ENCODE results near the gene DRGX.

DRGX gene

DNA sequence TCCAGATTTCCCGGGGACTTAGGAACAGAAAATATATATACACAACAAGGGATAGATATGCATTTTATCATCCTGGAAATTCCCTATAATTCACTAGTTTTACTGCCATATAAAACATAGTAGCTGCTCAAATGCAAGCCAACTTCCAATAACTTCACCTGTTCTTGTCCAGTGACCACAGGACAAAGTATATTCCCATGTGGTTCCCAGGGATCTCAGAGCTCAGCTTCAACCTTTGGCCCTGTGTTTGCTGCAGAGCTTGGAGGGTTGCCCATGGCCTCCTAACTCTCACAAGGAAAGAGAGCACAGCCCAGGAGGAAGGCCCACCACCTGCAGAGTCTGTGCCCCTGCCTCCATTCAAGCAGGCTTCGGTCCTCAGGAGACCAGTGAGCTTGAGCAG, 4.5 kb upstream of the DRGX start:
- DNase-seq (ENCODE audit: extremely low spot score) = no peak
- POLR2A ChIA-PET = no interaction called here
- CTCF ChIA-PET = interaction anchor here (1.1 to 2.5 kb wide), 4 partner anchors 7 to 119 kb away, joined by 3 to 9 read pairs (median 5); no protein-coding TSS in a partner anchor
- TF ChIP-seq, protein P1, sequence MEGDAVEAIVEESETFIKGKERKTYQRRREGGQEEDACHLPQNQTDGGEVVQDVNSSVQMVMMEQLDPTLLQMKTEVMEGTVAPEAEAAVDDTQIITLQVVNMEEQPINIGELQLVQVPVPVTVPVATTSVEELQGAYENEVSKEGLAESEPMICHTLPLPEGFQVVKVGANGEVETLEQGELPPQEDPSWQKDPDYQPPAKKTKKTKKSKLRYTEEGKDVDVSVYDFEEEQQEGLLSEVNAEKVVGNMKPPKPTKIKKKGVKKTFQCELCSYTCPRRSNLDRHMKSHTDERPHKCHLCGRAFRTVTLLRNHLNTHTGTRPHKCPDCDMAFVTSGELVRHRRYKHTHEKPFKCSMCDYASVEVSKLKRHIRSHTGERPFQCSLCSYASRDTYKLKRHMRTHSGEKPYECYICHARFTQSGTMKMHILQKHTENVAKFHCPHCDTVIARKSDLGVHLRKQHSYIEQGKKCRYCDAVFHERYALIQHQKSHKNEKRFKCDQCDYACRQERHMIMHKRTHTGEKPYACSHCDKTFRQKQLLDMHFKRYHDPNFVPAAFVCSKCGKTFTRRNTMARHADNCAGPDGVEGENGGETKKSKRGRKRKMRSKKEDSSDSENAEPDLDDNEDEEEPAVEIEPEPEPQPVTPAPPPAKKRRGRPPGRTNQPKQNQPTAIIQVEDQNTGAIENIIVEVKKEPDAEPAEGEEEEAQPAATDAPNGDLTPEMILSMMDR (IDR thresholded peaks at IDR 0.05; ENCODE audit: control extremely low read depth, extremely low read depth, low read depth, missing control alignments) = no peak

- ChIA-PET CTCF (interaction anchor here (1.0 to 2.0 kb wide), 3 partner anchors 9 to 118 kb away, joined by 5 to 9 read pairs (median 5); no protein-coding TSS in a partner anchor), POLR2A (no interaction called here)
- DNase-seq (ENCODE audit: extremely low spot score) = no peak
- TF ChIP-seq, protein P1 (IDR thresholded peaks at IDR 0.05; ENCODE audit: control extremely low read depth, extremely low read depth, low read depth, missing control alignments) = no peak
Measured at GRCh38 chr10:49398986-49399385, 3.1 kb upstream of the DRGX start.

DNA sequence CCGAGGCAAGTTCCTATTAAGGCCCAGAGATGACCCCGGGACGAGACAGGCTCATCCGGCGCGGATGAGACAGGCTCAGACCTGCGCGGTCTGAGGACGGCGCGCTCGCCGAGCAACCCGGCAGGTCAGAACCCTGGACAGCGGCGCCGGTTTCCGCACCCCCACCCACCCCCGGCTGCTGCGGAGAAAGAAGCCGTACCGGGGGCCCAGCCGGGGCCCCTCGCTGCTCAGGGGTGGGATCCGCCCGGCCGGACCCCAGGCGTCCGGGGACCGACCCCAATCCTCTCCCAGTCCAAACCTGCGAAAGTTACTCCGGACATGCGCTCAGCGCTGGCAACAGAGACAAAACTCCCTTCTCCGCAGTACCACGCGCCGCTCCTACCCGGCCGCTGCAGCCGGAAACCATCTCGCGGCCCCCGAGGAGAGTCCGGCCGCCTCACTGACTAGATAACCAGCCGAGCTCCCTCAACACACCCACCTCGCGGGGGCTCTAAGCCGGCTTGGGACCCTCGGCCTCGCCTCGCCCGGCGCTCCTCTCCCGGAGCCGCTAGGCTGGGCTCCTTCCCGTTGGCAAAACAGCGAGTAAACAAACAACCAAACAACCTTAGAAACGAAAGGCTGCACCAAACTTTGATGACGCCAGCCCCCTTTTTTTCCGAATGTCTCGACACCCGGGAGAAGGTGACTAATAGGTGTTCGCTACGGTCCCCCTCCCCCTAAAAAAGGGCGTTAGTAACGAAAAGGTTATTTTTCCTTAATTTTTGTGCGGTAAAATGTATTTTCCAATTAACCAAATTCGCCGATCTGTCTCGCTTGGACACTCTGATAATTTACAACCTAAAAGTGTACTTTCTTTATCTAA, 2.3 kb upstream of the DRGX start:
- peak; percentile 84 for DNase-seq (ENCODE audit: extremely low spot score)
- ChIA-PET POLR2A (no interaction called here), CTCF (interaction anchor here (1.5 to 2.0 kb wide), 3 partner anchors 9 to 114 kb away, joined by 5 to 9 read pairs (median 7); no protein-coding TSS in a partner anchor)
- TF ChIP-seq, protein P1 (IDR thresholded peaks at IDR 0.05; ENCODE audit: control extremely low read depth, extremely low read depth, low read depth, missing control alignments) = no peak

- ChIA-PET CTCF (interaction anchor here (0.9 to 1.9 kb wide), 2 partner anchors 10 to 741 kb away, joined by 3 to 7 read pairs; no protein-coding TSS in a partner anchor), POLR2A (no interaction called here)
- TF ChIP-seq, protein P1 (IDR thresholded peaks at IDR 0.05; ENCODE audit: control extremely low read depth, extremely low read depth, low read depth, missing control alignments) = no peak
- no peak for DNase-seq (ENCODE audit: extremely low spot score)
Measured at GRCh38 chr10:49397036-49397999, 1.4 kb upstream of the DRGX start.

GRCh38 chr10:49396666-49396999, 744 bp upstream of the DRGX start:
- CTCF ChIA-PET = interaction anchor here (0.9 to 1.9 kb wide), 2 partner anchors 11 to 740 kb away, joined by 3 to 7 read pairs; no protein-coding TSS in a partner anchor
- POLR2A ChIA-PET = no interaction called here

More at GRCh38 chr10:49396666-49396999, 744 bp upstream of the DRGX start:
- no peak for DNase-seq (ENCODE audit: extremely low spot score)
- TF ChIP-seq, protein P1 (IDR thresholded peaks at IDR 0.05; ENCODE audit: control extremely low read depth, extremely low read depth, low read depth, missing control alignments) = no peak

Measured in GM10248 (cell line).